ENCODE data around the gene SPTLC2. TPM values are rescaled to one million over a fixed set of nuclear protein-coding genes. Genes with fewer than 3 reads are reported as not detected.

Gene SPTLC2
- total RNA-seq, 4 donors from 2014 or later, result 21.6 to 35.5 (median 29.8) TPM

GRCh38 chr14:77654001-77654441, 37.6 kb upstream of the SPTLC2 start:
- Histone ChIP-seq H3K4me1 (peaks cover 0 to 13% (median 0%) of the 10 kb centered on the region in 4 donors), H3K36me3 (no peaks in the 10 kb centered on the region), H3K4me3 (no peak overlapping the region), H3K9me3 (no peaks in the 10 kb centered on the region), H3K27ac (peak overlapping the region in 1 of 4 donors; percentile 19), H3K27me3 (no peaks in the 10 kb centered on the region)
- DNase-seq, result no peak
- TF ChIP-seq CTCF (IDR thresholded peaks at IDR 0.05) (no peak), POLR2A (IDR thresholded peaks at IDR 0.05) (no peak)

DNA sequence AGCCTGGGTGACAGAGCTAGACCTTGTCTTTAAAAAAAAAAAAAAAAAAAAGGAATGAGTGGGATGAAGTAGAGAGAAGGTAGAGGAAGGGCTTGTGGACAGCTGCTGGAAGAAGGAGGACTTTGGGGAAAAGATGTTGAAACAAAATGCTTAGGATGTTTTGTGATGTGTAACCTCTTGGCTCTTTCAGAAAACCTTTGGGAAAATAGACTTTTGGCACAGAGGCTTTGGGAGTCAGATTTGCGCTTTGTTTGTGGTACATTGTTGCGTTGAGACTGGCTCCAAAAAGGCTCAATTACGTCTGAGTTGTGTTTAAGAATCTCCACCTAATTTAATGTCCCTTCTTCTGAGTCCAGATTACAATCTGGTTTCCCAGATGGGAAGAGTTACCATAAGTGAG, 32.9 kb upstream of the SPTLC2 start:
- Histone ChIP-seq H3K27me3 (no peaks in the 10 kb centered on the region), H3K9me3 (no peaks in the 10 kb centered on the region)

GRCh38 chr14:77648520-77649200, 32.2 kb upstream of the SPTLC2 start:
- DNase-seq, result no peak
- TF ChIP-seq CTCF (IDR thresholded peaks at IDR 0.05) (no peak), POLR2A (IDR thresholded peaks at IDR 0.05) (no peak)
- Histone ChIP-seq H3K36me3 (no peaks in the 10 kb centered on the region), H3K27me3 (no peaks in the 10 kb centered on the region), H3K4me1 (peaks cover 0 to 15% (median 0%) of the 10 kb centered on the region in 4 donors), H3K4me3 (no peak overlapping the region), H3K27ac (peak overlapping the region in 3 of 4 donors; percentile 8 to 76 (median 64)), H3K9me3 (no peaks in the 10 kb centered on the region)

More for the DNA sequence above, 32.9 kb upstream of the SPTLC2 start:
- Histone ChIP-seq H3K4me1 (peaks cover 0 to 21% (median 0%) of the 10 kb centered on the region in 4 donors), H3K27ac (no peak overlapping the region), H3K36me3 (no peaks in the 10 kb centered on the region), H3K4me3 (no peak overlapping the region)
- DNase-seq, result no peak
- TF ChIP-seq CTCF (IDR thresholded peaks at IDR 0.05), result no peak
- no peak for TF ChIP-seq POLR2A (IDR thresholded peaks at IDR 0.05)

GRCh38 chr14:77647853-77648252, 31.4 kb upstream of the SPTLC2 start:
- Histone ChIP-seq H3K27me3 (no peaks in the 10 kb centered on the region), H3K4me1 (peaks cover 0 to 15% (median 0%) of the 10 kb centered on the region in 4 donors), H3K4me3 (no peak overlapping the region), H3K36me3 (no peaks in the 10 kb centered on the region), H3K9me3 (no peaks in the 10 kb centered on the region), H3K27ac (peak overlapping the region in 3 of 4 donors; percentile 8 to 76 (median 64))
- peak in 1 of 3 donors; percentile 71 for DNase-seq
- TF ChIP-seq POLR2A (IDR thresholded peaks at IDR 0.05), result no peak
- peak in 3 of 6 experiments; percentile 58 to 60 (median 58) for TF ChIP-seq CTCF (IDR thresholded peaks at IDR 0.05)

GRCh38 chr14:77646907-77647306, 30.5 kb upstream of the SPTLC2 start:
- H3K9me3 ChIP-seq, result no peaks in the 10 kb centered on the region
- no peaks in the 10 kb centered on the region for H3K27me3 ChIP-seq
- H3K4me3 ChIP-seq, result no peak overlapping the region
- peak overlapping the region in 1 of 4 donors; percentile 15 for H3K27ac ChIP-seq
- H3K36me3 ChIP-seq, result no peaks in the 10 kb centered on the region
- peaks cover 0 to 20% (median 0%) of the 10 kb centered on the region in 4 donors for H3K4me1 ChIP-seq
- no peak for DNase-seq
- no peak for TF ChIP-seq CTCF (IDR thresholded peaks at IDR 0.05)
